Left lobe of liver (tissue), 2 donors: ENCODE data around the gene OPN1SW. TPM values are rescaled to one million over a fixed set of nuclear protein-coding genes. Genes with fewer than 3 reads are reported as not detected.

Source experiments
- ATAC-seq: fragments of 200-7000 bp; cut with Tn5 transposase; one replicate; pipeline ENCODE4 v1.9.1; 2020; ENCODE audit warnings: mild to moderate bottlenecking, moderate library complexity
- DNase-seq: peaks from one replicate; pipeline ENCODE4 v3.0.0-alpha.2; 2020; ENCODE audit warnings: low spot score
- total RNA-seq: library from RNA; stranded (reverse); gene quantifications from one replicate; pipeline ENCODE4 v1.2.1, GENCODE V29; 2021
- donor health status: DM: no; HTN: no; CAD: no; lungs with moderate emphysema.
- donor health status: DM: no; HTN: yes; CAD: no.

OPN1SW gene
- total RNA-seq = not detected

DNA sequence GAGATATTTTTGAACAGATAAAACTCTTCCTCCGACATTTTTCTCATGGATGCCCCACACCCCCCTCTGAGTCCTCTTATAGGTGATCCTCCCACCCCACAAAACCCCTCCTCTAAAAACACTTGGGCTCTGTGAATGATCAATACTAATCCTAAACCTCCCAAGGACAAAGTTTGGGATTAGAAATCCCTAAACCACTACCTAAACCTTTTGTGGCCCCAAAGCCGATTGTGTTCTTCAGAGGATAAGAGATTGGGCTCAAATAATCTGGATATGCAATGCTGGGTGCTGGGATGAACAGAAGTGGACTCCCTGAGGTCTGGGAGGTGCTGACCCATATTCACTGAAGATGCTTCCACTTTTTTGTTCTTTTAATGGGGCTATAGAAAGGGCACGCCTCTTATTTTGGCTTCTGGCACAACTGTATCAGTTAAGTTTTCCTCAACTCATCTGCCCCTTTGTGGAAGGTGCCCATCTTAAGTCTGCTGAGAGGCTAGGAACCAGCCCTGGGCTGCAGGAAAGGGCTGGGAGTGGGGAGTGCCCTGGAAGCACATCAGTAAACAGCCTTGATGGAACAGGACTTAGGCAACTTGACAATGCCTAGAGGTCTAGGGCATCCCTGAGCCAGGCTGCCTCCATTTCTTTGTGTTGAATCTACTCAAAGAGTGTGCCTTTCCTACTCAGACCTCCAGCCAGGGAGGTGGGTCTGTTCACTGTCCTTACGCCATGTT lies at the start of gene OPN1SW:
Gene OPN1SW, minus strand, starts transcription at position 51 of the 731 bp plus-strand sequence. Its CDS starts 13 bp downstream, at position 38.
- ATAC-seq (no peak), DNase-seq (no peak)

- ATAC-seq (no peak), DNase-seq (no peak)
These were observed 46.1 kb upstream of the OPN1SW start for GRCh38 chr7:128821724-128822123.

GRCh38 chr7:128818694-128819093 lies 43.1 kb upstream of the OPN1SW start:
- DNase-seq (no peak), ATAC-seq (no peak)

GRCh38 chr7:128815289-128815942 lies 39.8 kb upstream of the OPN1SW start:
- no peak for DNase-seq
- ATAC-seq = no peak

DNA sequence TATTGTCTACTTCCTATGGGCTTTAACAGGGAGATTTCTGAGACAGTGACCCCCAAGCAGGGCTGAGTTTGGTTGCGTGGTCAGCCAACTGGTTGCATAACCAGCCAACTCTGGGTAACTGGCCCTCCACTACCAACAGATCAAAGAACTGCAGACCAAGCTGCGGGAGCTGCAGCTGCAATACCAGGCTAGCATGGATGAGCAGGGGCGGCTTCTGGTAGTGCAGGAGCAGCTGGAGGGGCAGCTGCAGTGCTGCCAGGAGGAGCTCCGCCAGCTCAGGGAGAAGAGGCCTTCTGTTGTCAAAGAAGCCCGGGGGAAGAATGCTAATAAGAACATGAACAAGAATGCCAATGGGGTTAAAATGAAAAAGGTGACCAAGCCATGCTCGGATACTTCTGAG lies 38.9 kb upstream of the OPN1SW start:
- no peak for DNase-seq
- no peak for ATAC-seq

DNA sequence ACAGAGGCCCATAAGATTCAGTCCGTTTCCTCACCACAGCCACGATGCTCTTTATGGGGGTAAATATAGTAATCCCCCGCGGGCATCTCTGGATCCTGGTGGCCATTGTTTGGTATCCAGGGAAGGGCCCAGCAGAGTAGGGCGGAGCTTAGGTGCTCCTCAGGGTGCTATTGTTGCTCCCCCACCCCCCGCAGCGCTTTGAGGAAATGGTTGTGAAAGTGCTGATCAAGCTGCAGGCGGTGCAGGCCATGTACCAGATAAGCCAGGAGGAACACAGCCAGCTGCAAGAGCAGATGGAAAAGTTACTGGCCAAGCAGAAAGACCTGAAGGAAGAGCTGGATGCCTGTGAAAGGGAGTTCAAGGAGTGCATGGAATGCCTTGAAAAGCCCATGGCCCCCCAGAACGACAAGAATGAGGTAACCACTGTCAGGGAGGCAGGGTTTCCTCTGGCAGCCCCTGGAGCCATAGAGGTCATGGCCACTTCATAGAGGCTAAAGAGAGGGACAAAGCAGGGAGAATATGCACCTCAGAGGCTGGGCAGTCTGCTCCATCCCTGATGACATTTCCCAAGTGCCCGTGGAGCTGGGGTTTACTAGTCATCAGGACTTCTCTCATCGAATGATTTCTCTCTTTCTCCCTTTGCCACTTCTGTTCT lies 37.0 kb upstream of the OPN1SW start:
- DNase-seq (no peak), ATAC-seq (peak; percentile 71)

DNA sequence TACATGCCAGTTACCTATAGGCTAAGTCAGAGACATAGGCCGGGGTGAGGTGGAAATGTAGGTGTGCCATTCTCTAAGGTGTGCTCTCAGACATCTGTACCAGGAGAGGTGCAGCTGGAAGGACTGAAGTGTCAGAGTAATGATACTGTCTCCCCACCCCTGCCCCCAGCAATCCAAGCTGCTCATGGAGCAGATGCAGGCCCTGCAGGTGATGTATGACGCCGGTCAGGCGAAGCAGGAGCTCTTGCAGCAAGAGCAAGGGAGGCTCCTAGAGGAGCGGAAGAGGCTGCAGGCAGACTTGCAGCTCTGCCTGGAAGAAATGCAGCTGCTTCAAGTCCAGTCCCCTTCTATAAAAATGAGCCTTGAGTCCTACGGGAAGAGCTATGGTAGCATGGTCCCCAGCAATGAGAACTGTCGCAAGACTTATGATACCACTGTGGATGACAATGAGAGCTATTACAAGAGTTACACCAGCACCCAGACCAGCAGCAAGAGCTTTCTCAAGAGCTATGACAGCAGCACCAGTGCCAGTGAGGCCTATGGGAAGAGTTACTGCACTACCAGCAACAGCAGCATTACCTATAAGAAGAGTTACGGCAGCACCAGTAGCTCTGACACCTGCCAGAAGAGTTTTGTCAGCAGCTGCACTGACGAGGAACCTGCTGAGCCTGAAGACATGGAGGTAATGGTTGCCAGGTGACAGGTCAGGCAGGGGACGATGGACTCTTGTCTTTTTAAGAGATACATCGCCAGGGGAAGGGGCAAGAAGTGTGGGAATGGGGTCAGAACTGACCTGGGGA lies 36.2 kb upstream of the OPN1SW start:
- ATAC-seq = no peak
- DNase-seq = no peak

DNA sequence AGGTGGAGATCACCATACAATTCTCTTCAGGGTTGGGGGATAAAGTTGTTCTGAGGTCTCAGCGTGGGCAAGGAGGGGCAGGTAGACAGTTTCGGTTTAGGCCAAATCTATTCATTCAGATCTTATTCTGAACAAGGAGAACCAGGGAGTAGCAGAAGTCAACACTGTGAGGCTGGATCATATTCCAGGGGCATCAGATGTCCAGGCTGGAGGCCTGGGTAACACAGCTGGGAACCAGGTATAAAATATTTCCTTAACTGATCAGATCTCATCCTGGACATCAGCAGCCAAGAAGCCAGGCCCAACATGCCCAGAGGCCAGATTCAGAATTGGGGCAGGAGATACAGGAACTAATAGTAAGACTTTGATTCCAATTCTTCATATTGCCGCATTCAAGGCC lies 35.4 kb upstream of the OPN1SW start:
- ATAC-seq (no peak), DNase-seq (no peak)

- ATAC-seq = no peak
- DNase-seq = no peak
These were observed 34.9 kb upstream of the OPN1SW start for GRCh38 chr7:128810473-128810872.

DNA sequence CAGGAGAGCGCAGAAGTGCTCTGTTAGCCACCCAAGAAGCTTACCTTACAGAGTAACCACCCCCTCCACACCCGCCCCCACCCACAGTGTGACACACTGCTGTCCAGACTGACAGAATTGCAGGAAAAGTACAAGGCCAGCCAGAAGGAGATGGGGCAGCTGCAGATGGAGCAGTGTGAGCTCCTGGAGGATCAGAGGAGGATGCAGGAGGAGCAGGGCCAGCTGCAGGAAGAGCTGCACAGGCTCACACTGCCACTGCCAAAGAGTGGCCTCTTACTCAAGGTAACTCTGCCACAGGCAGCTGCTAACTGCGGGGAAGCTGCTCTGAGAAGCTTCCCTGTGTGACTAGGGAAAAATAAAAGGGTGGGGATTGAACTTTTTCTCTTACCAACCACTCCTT lies 33.8 kb upstream of the OPN1SW start:
- DNase-seq (no peak), ATAC-seq (no peak)

GRCh38 chr7:128807191-128807590 lies 31.6 kb upstream of the OPN1SW start:
- ATAC-seq = no peak
- no peak for DNase-seq

- ATAC-seq = no peak
- no peak for DNase-seq
These were observed 29.6 kb upstream of the OPN1SW start for GRCh38 chr7:128805225-128805624.

DNA sequence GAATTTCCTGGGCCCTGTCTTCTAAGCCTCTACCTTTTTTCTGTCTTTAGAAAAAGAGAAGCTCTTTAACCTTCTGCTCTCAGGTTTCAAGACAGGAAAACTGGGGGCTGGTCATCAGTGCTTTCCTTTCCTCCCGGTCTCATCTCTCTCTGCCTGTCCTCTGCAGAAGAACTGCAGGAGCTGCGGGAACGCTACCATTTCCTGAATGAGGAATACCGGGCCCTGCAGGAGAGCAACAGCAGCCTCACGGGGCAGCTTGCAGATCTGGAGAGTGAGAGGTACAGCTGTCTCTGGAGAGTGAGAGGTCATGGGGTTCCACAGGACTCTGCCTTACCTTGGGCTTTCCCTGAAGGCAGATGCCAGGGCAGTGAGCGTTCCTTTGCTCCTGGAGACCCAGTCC lies 28.9 kb upstream of the OPN1SW start:
- ATAC-seq (no peak), DNase-seq (no peak)

DNA sequence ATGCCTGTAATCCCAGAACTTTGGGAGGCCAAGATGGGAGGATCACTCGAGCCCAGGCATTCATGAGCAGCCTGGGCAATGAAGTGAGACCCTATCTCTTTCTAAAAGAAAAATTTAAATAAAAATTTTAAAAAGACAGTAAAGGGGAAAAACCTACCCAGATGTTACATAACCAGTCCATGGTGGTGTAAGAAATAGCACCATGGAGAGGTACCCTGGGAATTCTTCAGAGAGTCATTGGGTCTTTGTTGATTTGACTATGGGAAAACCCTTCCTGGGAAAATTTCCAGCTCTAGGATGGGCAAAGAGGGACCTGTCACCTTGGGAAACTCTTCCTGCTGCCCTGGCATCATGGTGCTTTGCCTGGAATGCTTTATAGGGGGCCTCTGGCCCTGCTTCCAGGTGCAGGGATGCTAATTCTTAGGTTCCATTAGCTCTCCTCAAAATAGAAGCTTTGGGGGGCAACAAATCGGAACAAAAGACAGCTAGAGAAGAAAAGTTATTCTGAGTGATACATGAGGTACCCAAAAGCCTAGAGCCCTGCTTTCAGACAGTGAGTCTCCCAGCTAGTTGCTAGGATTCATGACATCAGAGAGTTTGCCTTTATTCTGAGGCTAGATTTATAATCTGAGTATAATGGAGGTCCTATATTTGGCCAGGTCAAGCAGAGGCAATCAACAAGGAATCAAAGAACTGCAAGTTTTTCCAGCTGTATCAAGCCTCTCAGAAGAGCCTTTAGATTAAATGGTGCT lies 26.2 kb upstream of the OPN1SW start:
- DNase-seq (no peak), ATAC-seq (no peak)

DNA sequence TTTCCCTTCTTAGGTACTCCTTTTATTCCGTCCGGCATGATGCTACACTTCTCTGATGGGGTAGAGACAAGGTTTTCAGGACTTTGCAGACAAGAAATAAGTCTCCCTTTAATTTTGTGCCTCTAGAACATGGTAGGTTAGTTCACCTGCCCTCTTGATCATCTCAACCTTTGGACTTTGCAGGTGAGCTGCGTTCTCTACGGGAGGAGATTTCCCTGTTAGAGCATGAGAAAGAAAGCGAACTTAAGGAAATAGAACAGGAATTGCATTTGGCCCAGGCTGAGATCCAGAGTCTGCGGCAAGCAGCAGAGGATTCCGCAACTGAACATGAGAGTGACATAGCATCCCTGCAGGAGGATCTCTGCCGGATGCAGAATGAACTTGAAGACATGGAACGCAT lies 25.4 kb upstream of the OPN1SW start:
- no peak for DNase-seq
- no peak for ATAC-seq

DNA sequence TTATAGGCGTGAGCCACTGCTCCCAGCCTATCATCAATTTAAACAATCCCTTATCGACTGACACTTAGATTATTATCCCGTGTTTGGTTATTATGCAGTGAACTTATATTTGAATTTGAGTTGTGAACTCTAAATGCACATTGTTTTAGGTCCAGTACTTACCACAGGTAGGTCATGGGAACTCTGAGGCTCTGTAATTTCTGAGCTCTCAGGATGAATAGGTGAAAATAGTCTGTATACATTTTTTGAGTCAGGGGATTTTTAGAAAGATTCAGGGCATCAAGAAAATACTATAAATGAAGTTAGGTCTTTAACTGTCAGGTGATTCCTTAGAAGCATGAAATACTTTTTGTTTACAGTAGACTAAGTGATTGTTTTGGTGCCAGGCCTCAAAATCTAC lies 25.0 kb upstream of the OPN1SW start:
- DNase-seq (no peak), ATAC-seq (no peak)

DNA sequence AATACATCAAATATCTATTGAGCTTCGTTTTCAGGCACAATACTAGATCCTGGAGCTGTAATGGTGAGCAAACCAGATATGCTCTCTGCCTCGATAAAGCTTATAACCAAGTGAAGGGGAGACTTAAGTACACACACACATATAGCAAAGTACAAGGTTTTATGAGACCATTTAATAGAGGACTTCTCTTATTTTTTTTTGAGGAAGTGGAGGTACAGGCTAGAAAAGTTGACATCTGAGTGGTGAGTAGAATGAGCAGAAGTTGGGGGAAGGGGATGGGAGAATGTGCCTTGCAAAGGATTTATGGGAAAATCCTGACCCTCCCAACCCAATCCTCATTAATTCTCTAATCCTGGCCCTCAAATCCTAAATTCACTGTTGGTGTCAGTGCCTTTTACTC lies 23.9 kb upstream of the OPN1SW start:
- no peak for ATAC-seq

GRCh38 chr7:128796327-128796726 lies 20.7 kb upstream of the OPN1SW start:
- DNase-seq (no peak), ATAC-seq (no peak)

More for the DNA sequence above, 23.9 kb upstream of the OPN1SW start:
- DNase-seq = no peak

- DNase-seq (no peak), ATAC-seq (no peak)
These were observed 19.5 kb upstream of the OPN1SW start for GRCh38 chr7:128795129-128795528.

GRCh38 chr7:128794436-128794835 lies 18.8 kb upstream of the OPN1SW start:
- ATAC-seq = no peak
- DNase-seq = no peak

- ATAC-seq (no peak), DNase-seq (no peak)
These were observed 18.4 kb upstream of the OPN1SW start for GRCh38 chr7:128794020-128794419.
